ENCODE data around the gene MCTP1. TPM values are rescaled to one million over a fixed set of nuclear protein-coding genes. Genes with fewer than 3 reads are reported as not detected.

MCTP1 gene
- total and polyA plus RNA-seq, 8 donors, result 4.4 to 55.1 (median 5.9) TPM

DNA sequence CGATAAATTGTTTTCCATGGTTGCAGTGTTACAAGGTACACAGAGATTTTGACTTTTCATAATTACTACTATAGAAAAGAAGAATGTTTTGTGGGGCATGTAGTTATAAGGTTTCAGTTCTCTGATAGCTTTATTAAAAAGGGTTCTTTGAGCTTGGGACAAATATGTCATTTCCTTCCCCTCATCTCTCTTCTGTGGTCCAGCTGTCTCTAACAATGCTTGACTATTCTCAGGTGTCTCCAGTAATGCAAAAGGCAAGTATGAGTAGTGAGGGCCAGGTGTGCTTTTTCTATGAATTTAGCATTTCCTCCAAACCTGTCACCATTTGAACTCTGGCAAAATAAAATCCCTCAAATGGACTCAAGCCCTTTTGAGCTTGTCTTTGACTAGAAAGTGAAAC is 582.2 kb downstream of the MCTP1 start:
- intact Hi-C loops (cut with DNase I), result no loop called here
- TF ChIP-seq, protein P1, sequence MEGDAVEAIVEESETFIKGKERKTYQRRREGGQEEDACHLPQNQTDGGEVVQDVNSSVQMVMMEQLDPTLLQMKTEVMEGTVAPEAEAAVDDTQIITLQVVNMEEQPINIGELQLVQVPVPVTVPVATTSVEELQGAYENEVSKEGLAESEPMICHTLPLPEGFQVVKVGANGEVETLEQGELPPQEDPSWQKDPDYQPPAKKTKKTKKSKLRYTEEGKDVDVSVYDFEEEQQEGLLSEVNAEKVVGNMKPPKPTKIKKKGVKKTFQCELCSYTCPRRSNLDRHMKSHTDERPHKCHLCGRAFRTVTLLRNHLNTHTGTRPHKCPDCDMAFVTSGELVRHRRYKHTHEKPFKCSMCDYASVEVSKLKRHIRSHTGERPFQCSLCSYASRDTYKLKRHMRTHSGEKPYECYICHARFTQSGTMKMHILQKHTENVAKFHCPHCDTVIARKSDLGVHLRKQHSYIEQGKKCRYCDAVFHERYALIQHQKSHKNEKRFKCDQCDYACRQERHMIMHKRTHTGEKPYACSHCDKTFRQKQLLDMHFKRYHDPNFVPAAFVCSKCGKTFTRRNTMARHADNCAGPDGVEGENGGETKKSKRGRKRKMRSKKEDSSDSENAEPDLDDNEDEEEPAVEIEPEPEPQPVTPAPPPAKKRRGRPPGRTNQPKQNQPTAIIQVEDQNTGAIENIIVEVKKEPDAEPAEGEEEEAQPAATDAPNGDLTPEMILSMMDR (IDR thresholded peaks at IDR 0.05), result no peak

DNA sequence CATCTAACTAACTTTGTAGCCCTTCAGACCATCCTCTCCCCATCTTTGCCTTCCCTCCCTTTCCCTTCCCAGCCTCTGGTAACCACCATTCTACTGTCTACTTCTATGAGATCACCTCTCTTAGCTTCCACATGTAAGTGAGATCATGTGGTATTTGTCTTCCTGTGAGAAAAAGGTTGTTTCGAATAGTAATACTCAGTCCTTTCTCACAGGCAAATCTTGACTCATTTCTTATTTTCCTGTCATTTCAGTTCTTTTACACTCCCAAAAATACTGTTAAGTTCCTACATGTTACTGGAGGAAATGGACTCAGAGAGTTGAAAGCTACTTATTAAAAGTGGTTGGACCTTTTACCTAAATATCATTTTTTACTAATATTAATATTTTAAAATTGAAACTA is 584.3 kb downstream of the MCTP1 start:
- no peaks in the 10 kb centered on the region for H3K36me3 ChIP-seq
- no peaks in the 10 kb centered on the region for H3K9me3 ChIP-seq
- H3K4me1 ChIP-seq, result no peaks in the 10 kb centered on the region
- H3K27me3 ChIP-seq, result no peaks in the 10 kb centered on the region
- TF ChIP-seq, protein P1 (IDR thresholded peaks at IDR 0.05), result no peak
- intact Hi-C loops (cut with DNase I), result no loop called here
- H3K27ac ChIP-seq, result no peak overlapping the region
- no peak for DNase-seq
- no peak overlapping the region for H3K4me3 ChIP-seq
- no peak for ATAC-seq

More for the DNA sequence above, 582.2 kb downstream of the MCTP1 start:
- no peaks in the 10 kb centered on the region for H3K9me3 ChIP-seq
- no peak overlapping the region for H3K27ac ChIP-seq
- no peaks in the 10 kb centered on the region for H3K4me1 ChIP-seq
- H3K27me3 ChIP-seq, result no peaks in the 10 kb centered on the region
- no peak overlapping the region for H3K4me3 ChIP-seq
- ATAC-seq (no peak), DNase-seq (no peak)
- H3K36me3 ChIP-seq, result peaks cover 0 to 5% of the 10 kb centered on the region in 2 donors

DNA sequence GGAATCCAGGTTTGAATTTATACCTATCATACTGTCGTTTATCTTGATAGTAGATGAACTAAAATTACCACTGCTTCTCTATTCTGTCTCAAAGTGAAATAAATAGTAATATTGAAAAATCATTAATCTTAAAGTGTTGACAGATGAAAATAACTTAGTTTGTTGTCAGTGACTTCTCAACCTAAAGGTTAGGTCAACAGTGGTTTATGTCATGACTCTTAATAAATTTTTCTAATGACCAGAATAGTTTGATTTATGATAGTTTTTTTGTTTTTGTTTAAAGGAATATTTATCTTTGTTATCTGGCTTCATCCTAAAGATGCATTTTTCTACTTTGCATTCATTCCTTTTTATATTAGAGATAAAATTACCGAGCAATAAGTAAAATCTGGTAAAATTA is 585.3 kb downstream of the MCTP1 start:
- TF ChIP-seq, protein P1 (IDR thresholded peaks at IDR 0.05), result no peak
- no peaks in the 10 kb centered on the region for H3K27me3 ChIP-seq
- no peak overlapping the region for H3K4me3 ChIP-seq
- intact Hi-C loops (cut with DNase I), result no loop called here
- no peaks in the 10 kb centered on the region for H3K9me3 ChIP-seq
- no peaks in the 10 kb centered on the region for H3K4me1 ChIP-seq
- ATAC-seq (no peak), DNase-seq (no peak)
- H3K27ac ChIP-seq, result no peak overlapping the region
- H3K36me3 ChIP-seq, result no peaks in the 10 kb centered on the region

DNA sequence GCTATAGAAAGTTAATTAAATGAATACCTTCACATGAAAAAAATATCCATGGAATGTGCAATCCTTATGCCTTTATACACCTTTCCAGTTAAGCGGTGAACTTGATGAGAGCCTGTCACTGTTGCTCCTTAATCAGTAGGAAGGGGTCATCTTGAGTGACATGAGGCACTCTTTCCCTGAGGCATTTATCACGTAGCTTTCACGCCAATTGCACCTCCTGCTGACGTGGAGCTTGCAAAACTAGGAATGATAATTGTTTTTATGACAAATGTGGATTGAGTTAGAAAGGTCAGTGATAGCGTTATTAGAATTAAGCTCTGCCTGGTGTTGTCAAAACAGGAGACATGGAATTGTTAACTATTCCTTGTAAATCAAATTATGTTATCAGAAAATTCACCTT is 586.7 kb downstream of the MCTP1 start:
- Histone ChIP-seq H3K27me3 (no peaks in the 10 kb centered on the region), H3K36me3 (no peaks in the 10 kb centered on the region), H3K9me3 (no peaks in the 10 kb centered on the region), H3K4me1 (no peaks in the 10 kb centered on the region), H3K4me3 (no peak overlapping the region), H3K27ac (no peak overlapping the region)
- intact Hi-C loops (cut with DNase I), result no loop called here
- no peak for DNase-seq
- no peak for ATAC-seq
- TF ChIP-seq, protein P1 (IDR thresholded peaks at IDR 0.05), result no peak

DNA sequence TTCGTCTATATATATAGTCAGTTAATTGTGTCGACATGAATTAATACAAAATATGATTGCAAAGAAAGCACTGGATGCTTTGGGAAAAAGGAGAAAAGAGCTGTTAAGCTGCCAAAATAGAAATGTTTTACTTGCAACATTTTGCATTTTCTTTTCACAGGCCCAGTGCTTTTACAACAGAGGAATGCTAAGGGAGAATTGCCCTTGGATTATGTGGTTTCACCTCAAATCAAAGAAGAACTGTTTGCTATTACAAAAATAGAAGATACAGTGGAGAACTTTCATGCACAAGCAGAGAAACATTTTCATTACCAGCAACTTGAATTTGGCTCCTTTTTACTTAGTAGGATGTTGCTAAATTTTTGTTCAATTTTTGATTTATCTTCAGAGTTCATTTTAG is 590.2 kb downstream of the MCTP1 start:
- H3K27me3 ChIP-seq, result no peaks in the 10 kb centered on the region
- intact Hi-C loops (cut with DNase I), result no loop called here

More for the DNA sequence above, 590.2 kb downstream of the MCTP1 start:
- Histone ChIP-seq H3K27ac (no peak overlapping the region), H3K9me3 (no peaks in the 10 kb centered on the region), H3K4me3 (no peak overlapping the region), H3K4me1 (no peaks in the 10 kb centered on the region), H3K36me3 (peaks cover under 1 to 2% of the 10 kb centered on the region in 2 donors)
- TF ChIP-seq, protein P1 (IDR thresholded peaks at IDR 0.05), result no peak
- DNase-seq (no peak), ATAC-seq (no peak)
